K562 (cell line): ENCODE results near the gene OCIAD1. TPM values are rescaled to one million over a fixed set of nuclear protein-coding genes. Genes with fewer than 3 reads are reported as not detected.

Experiments
- ATAC-seq: fragments of 200-7000 bp; cut with Tn5 transposase; 3 replicates; pipeline ENCODE4 v1.9.1; 2020; ENCODE audit warnings: moderate library complexity
- BruUV-seq: library from RNA; stranded (reverse); fragments of 400-500 nt; replicated peaks from 2 replicates; lab custom pipeline; 2021; lab: Mats Ljungman, UMichigan
- CTCF ChIA-PET: fragments of 300-600 bp; formaldehyde crosslinking; extraction: SDS; loops from one replicate; lab custom pipeline; 2021; ENCODE audit warnings: low intra/inter-chr PET ratio; lab: Yijun Ruan, JAX
- POLR2A ChIA-PET: fragments of 300-600, 350-650 bp; sonication (Branson Sonifier 250); formaldehyde crosslinking; extraction: SDS; loops from one replicate; lab custom pipeline; 2021; ENCODE audit warnings: antibody characterized with exemption, inconsistent platforms; lab: Yijun Ruan, JAX
- DNase-seq, 4 experiments: peaks; one replicate each; pipeline versions ENCODE4 v3.0.0 to v3.0.0-alpha.2; 2011 to 2018; ENCODE audit warnings: low spot score in 3 of 4, mixed read lengths in 3 of 4; ENCODE audit errors: extremely low read depth in 1 of 4
- FAIRE-seq: peaks from 2 replicates; lab custom pipeline; 2011; peaks lifted over from hg19 to GRCh38; lab: Jason Lieb, UNC
- H2AFZ ChIP-seq: 2 replicates; pipeline ENCODE4 v1.6.0; 2011; ENCODE audit warnings: low read depth, low read length, control low read depth, inconsistent platforms
- H3K27ac ChIP-seq: fragments of 200-600 bp; 3 replicates; pipeline ENCODE4 v1.8.0; 2011; ENCODE audit warnings: low read depth, mild to moderate bottlenecking, control low read depth, inconsistent platforms, low read length, moderate library complexity, mixed read lengths; ENCODE audit errors: extremely low read depth
- H3K27me3 ChIP-seq, 2 experiments: fragments of 300-600 bp in 1 of 2; 2 replicates in 1 of 2; 3 replicates in 1 of 2; pipeline versions ENCODE4 v1.6.0 to v1.8.0; 2011; ENCODE audit warnings: inconsistent platforms in 2 of 2, low read length in 2 of 2, mild to moderate bottlenecking in 1 of 2, mixed read lengths in 1 of 2, moderate library complexity in 1 of 2; ENCODE audit not compliant: control insufficient read depth in 2 of 2, insufficient read depth in 2 of 2
- H3K36me3 ChIP-seq: fragments of 300-600 bp; 3 replicates; pipeline ENCODE4 v1.8.0; 2011; ENCODE audit warnings: mild to moderate bottlenecking, low read length, inconsistent platforms; ENCODE audit not compliant: control insufficient read depth, insufficient read depth
- H3K4me1 ChIP-seq, 2 experiments: fragments of 200-600 bp in 1 of 2; replicated peaks in 1 of 2; 2 replicates in 1 of 2; 3 replicates in 1 of 2; pipeline versions ENCODE4 v1.5.1 to v1.8.0; 2011; ENCODE audit warnings: inconsistent platforms in 2 of 2, low read length in 2 of 2, mild to moderate bottlenecking in 1 of 2, mixed read lengths in 1 of 2, moderate library complexity in 1 of 2; ENCODE audit not compliant: control insufficient read depth in 2 of 2, insufficient read depth in 2 of 2
- H3K4me2 ChIP-seq: 2 replicates; pipeline ENCODE4 v1.6.1; 2011; ENCODE audit warnings: low read length, control low read depth, inconsistent platforms, mixed read lengths; ENCODE audit not compliant: insufficient read depth
- H3K4me3 ChIP-seq: fragments of 200-600 bp; sonication (generic), shearing (Covaris generic); 2 replicates; pipeline ENCODE4 v1.5.1; 2016; ENCODE audit warnings: control low read depth, inconsistent platforms
- H3K79me2 ChIP-seq: fragments of 200-600 bp; 3 replicates; pipeline ENCODE4 v1.8.0; 2011; ENCODE audit warnings: low read length, inconsistent platforms; ENCODE audit not compliant: control insufficient read depth, insufficient read depth
- H3K9ac ChIP-seq, 2 experiments: 2 replicates each; pipeline versions ENCODE4 v1.6.0 to v1.6.1; 2011; ENCODE audit warnings: low read depth in 2 of 2, low read length in 2 of 2, control low read depth in 1 of 2, inconsistent platforms in 1 of 2, mild to moderate bottlenecking in 1 of 2, mixed read lengths in 1 of 2; ENCODE audit not compliant: insufficient read depth in 1 of 2
- H3K9me1 ChIP-seq: one replicate; pipeline ENCODE4 v1.6.0; 2011; ENCODE audit warnings: inconsistent platforms, mild to moderate bottlenecking, low read length, moderate library complexity; ENCODE audit not compliant: control insufficient read depth, insufficient read depth
- H3K9me3 ChIP-seq: replicated peaks from 2 replicates; pipeline ENCODE4 v1.5.1; 2011; ENCODE audit warnings: low read depth, low read length, inconsistent platforms; ENCODE audit not compliant: control insufficient read depth, insufficient read depth
- H4K20me1 ChIP-seq: replicated peaks from 2 replicates; pipeline ENCODE4 v1.6.1; 2011; ENCODE audit warnings: low read length, inconsistent platforms, mixed read lengths; ENCODE audit not compliant: control insufficient read depth, insufficient read depth
- ATF6 ChIP-seq: sonication (generic); formaldehyde crosslinking; IDR thresholded peaks from 2 replicates; pipeline ENCODE4 v1.4.0; 2020; ENCODE audit warnings: mild to moderate bottlenecking, missing genetic modification reagents
- CBX3 ChIP-seq, 2 experiments: IDR thresholded peaks; 1 replicate in 1 of 2; 2 replicates in 1 of 2; pipeline ENCODE4 v1.6.1; 2012; ENCODE audit warnings: inconsistent platforms in 2 of 2, low read length in 2 of 2, borderline replicate concordance in 1 of 2, control low read depth in 1 of 2
- FOXK1 ChIP-seq: sonication (generic); formaldehyde crosslinking; IDR thresholded peaks from 2 replicates; pipeline ENCODE4 v1.8.0; 2022; ENCODE audit warnings: missing genetic modification reagents, mild to moderate bottlenecking, borderline replicate concordance
- GABPA ChIP-seq: fragments of 200-800 bp; sonication (Bioruptor generic); conservative IDR thresholded peaks from 2 replicates; pipeline ENCODE4 v1.6.1; 2016; ENCODE audit warnings: low read depth, missing genetic modification characterization, missing compliant biosample characterization
- ID3 ChIP-seq, 2 experiments: fragments of 250-450 bp in 1 of 2; fragments of 450-650 bp in 1 of 2; sonication (Bioruptor Pico) in 1 of 2; IDR thresholded peaks; 2 replicates each; pipeline versions ENCODE4 v1.6.1 to v1.8.0; 2016 to 2021; ENCODE audit warnings: mild to moderate bottlenecking in 2 of 2, moderate library complexity in 2 of 2, missing compliant biosample characterization in 1 of 2, missing genetic modification characterization in 1 of 2
- JUNB ChIP-seq: fragments of 450-650 bp; formaldehyde crosslinking; conservative IDR thresholded peaks from 2 replicates; pipeline ENCODE4 v1.4.0; 2020; ENCODE audit warnings: mild to moderate bottlenecking
- MAZ ChIP-seq, 2 experiments: fragments of 450-650 bp in 1 of 2; sonication (generic) in 1 of 2; formaldehyde crosslinking; IDR thresholded peaks in 1 of 2; conservative IDR thresholded peaks in 1 of 2; 2 replicates each; pipeline versions ENCODE4 v1.4.0 to v1.5.0; 2020; ENCODE audit warnings: mild to moderate bottlenecking in 1 of 2, missing genetic modification reagents in 1 of 2
- MNT ChIP-seq, 2 experiments: fragments of 450-650 bp; conservative IDR thresholded peaks; 2 replicates each; pipeline ENCODE4 v1.6.1; 2017; ENCODE audit warnings: mild to moderate bottlenecking in 2 of 2, moderate library complexity in 2 of 2
- SLC30A9 ChIP-seq: fragments of 250-450 bp; sonication (Bioruptor Pico); IDR thresholded peaks from 2 replicates; pipeline ENCODE4 v1.8.0; 2022; ENCODE audit warnings: mild to moderate bottlenecking, moderate library complexity
- SMARCB1 ChIP-seq: IDR thresholded peaks from 2 replicates; pipeline ENCODE4 v1.6.1; 2011; ENCODE audit warnings: improper control_type of control experiment, low read depth; ENCODE audit not compliant: insufficient read length
- TAF15 ChIP-seq: fragments of 200-400 bp; formaldehyde crosslinking; IDR thresholded peaks from 2 replicates; pipeline ENCODE4 v1.6.1; 2017; ENCODE audit warnings: mild to moderate bottlenecking, low read depth, low read length, moderate library complexity
- TAL1 ChIP-seq: fragments of 450-650 bp; IDR thresholded peaks from 2 replicates; pipeline ENCODE4 v1.6.1; 2016; ENCODE audit warnings: mild to moderate bottlenecking
- WGBS: fragments of 100-300 bp; shearing (Covaris generic); methylation state at CpG from one replicate; pipeline ENCODE4 v1.1.6; 2016; ENCODE audit warnings: low coverage, mixed read lengths; ENCODE audit not compliant: insufficient coverage; ENCODE audit errors: missing lambda C conversion rate; 5-methylcytosine and 5-hydroxymethylcytosine counted together
- in situ Hi-C: fragments of 300-500 bp; cut with MboI; formaldehyde crosslinking; loops from 4 replicates; pipeline ENCODE4 v1.15.0; 2018; ENCODE audit warnings: inconsistent platforms, mixed read lengths
- intact Hi-C: fragments of 100-400 bp; cut with micrococcal nuclease; formaldehyde crosslinking; loops from 2 replicates; pipeline ENCODE4 v1.14.2; 2022
- polyA plus RNA-seq, 8 experiments: library from polyadenylated mRNA; depleted of rRNA in 4 of 8; stranded (reverse) in 5 of 8; unstranded in 3 of 8; fragments of >200 nt; fragmentation: Nextera tagmentation in 2 of 8; fragmentation: Illumina TruSeq in 1 of 8; extraction: Ambion mirVana in 2 of 8; extraction: Trizol in 1 of 8; gene quantifications; 2 replicates each; pipeline versions ENCODE4 v1.2.1 to v1.2.3, GENCODE V29; 2011 to 2014; ENCODE audit warnings: inconsistent platforms in 1 of 8, missing spikeins in 1 of 8
- total RNA-seq, 7 experiments: library from RNA; depleted of rRNA in 6 of 7; stranded (reverse); fragments of >200 nt in 6 of 7; fragmentation: Illumina TruSeq in 2 of 7; extraction: Trizol in 2 of 7; gene quantifications; 2 replicates each; pipeline versions ENCODE4 v1.2.1 to v1.2.3, GENCODE V29; 2011 to 2021; ENCODE audit warnings: low replicate concordance in 1 of 7

The OCIAD1 gene
- total and polyA plus RNA-seq, 9 of the 15 experiments (the other 6 are each of a cell fraction or from before 2014, with no cell fraction given), result 99.0 to 358 (median 196) TPM

- Histone ChIP-seq H3K4me2 (no peak overlapping the region), H3K4me3 (no peak overlapping the region), H3K79me2 (peaks cover 17% of the 10 kb centered on the region)
- TF ChIP-seq SLC30A9 (CRISPR knock-in tag) (no peak), ATF6 (CRISPR knock-in tag) (no peak), GABPA (tag) (no peak), MNT (conservative IDR thresholded peaks at IDR 0.05) (no peak), FOXK1 (no peak), ID3 (CRISPR knock-in tag; IDR thresholded peaks at IDR 0.05) (no peak), ID3 (tag; IDR thresholded peaks at IDR 0.05) (no peak), TAF15 (no peak), JUNB (CRISPR knock-in tag) (no peak), SMARCB1 (no peak), CBX3 (IDR thresholded peaks at IDR 0.05; ENCODE audit: borderline replicate concordance in 1 of 2, low read length in 2 of 2) (no peak), TAL1 (no peak), MAZ (CRISPR knock-in tag; conservative IDR thresholded peaks at IDR 0.05 in 1 of 2, IDR thresholded peaks at IDR 0.05 in 1 of 2) (no peak)
- TF ChIP-seq, all 486 proteins: peak for 0
- Histone ChIP-seq H3K27me3 (no peaks in the 10 kb centered on the region), H2AFZ (no peak overlapping the region), H4K20me1 (no peaks in the 10 kb centered on the region), H3K36me3 (peaks cover 2% of the 10 kb centered on the region), H3K27ac (no peak overlapping the region), H3K4me1 (peaks cover 6% of the 10 kb centered on the region in 2 experiments; a peak in 3 of 5 replicates), H3K9me3 (0 out of 2 replicates have a peak, but pooled peaks cover 3% of the 10 kb centered on the region), H3K9ac (no peak overlapping the region), H3K9me1 (no peaks in the 10 kb centered on the region)
- no peak for ATAC-seq
- in situ Hi-C loops, result no loop called here
- DNase-seq, result no peak
- ChIA-PET POLR2A (no interaction called here), CTCF (no interaction called here)
- intact Hi-C loops, result no loop called here
- BruUV-seq, result no TSS peak
- WGBS, result 58% methylated on average over 5 of the region's 5 CpGs
- no peak for FAIRE-seq
Measured at GRCh38 chr4:48827622-48828021, 3.3 kb upstream of the OCIAD1 start.
